Lower lobe of right lung (tissue), 2 donors: Measurements from ENCODE around the gene KDM4B. TPM values are rescaled to one million over a fixed set of nuclear protein-coding genes. Genes with fewer than 3 reads are reported as not detected.

Experiments
- ATAC-seq, 2 donors: fragments of 200-7000 bp; cut with Tn5 transposase; one replicate each; pipeline ENCODE4 v1.9.1; 2020 to 2022; ENCODE audit warnings: mild to moderate bottlenecking in 2 of 2, moderate library complexity in 2 of 2
- DNase-seq: peaks from one replicate; pipeline ENCODE4 v3.0.0-alpha.2; 2020
- H3K27ac ChIP-seq: fragments of 200-600 bp; one replicate; pipeline ENCODE4 v1.8.0; 2022
- H3K27me3 ChIP-seq: fragments of 200-600 bp; one replicate; pipeline ENCODE4 v1.8.0; 2022; ENCODE audit warnings: low read depth
- H3K36me3 ChIP-seq: fragments of 200-600 bp; one replicate; pipeline ENCODE4 v1.8.0; 2022; ENCODE audit warnings: mild to moderate bottlenecking
- H3K4me1 ChIP-seq: fragments of 200-600 bp; one replicate; pipeline ENCODE4 v1.8.0; 2022
- H3K4me3 ChIP-seq: fragments of 200-600 bp; one replicate; pipeline ENCODE4 v1.8.0; 2022; ENCODE audit warnings: mild to moderate bottlenecking
- H3K9me3 ChIP-seq: fragments of 200-600 bp; one replicate; pipeline ENCODE4 v1.8.0; 2022
- intact Hi-C: fragments of 100-400 bp; cut with DNase I; formaldehyde crosslinking; loops from one replicate; pipeline ENCODE4 v1.11.0; 2022
- total RNA-seq: library from RNA; stranded (reverse); fragmentation: NEBNext Ultra II Directional; extraction: Animal tissue kit (Norgen Biotek cat#: 25700); gene quantifications from one replicate; pipeline ENCODE4 v1.2.1, GENCODE V29; 2021
- TF ChIP-seq, protein P1 (sequence below): fragments of 200-600 bp; IDR thresholded peaks from one replicate; pipeline ENCODE4 v1.8.0; 2022; ENCODE audit warnings: antibody characterized with exemption, mild to moderate bottlenecking
- donor health status: DM: no; HTN: yes; CAD: no; lungs with severe emphysema.

The KDM4B gene
- total RNA-seq, 1 donor from 2014 or later = 40.3 TPM

DNA sequence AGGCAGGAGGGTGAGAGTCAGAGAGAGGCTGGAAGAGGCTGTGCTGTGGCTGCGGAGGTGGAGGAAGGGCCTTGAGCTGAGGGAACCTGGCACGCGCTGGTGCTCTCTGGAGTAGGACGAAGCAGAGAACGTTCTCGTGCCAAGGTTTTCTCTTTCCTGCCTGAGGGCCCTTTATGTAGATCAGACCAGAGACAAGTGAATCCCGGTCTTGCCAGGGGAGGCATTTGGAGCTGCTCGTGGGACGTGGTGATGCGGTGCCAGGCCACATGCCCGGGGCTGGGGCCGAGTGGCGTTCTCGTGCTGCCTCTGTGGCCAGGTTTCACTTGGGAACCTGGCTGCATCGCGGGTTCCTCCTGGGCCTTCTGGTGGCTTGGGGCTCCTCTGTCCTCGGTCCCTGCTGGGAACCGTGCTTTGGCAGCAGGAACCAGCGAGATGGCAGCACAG, 54.2 kb downstream of the KDM4B start:
- DNase-seq (no peak), ATAC-seq (no peak)
- Histone ChIP-seq H3K27ac (no peak overlapping the region), H3K36me3 (peaks cover 17% of the 10 kb centered on the region), H3K4me3 (no peak overlapping the region), H3K4me1 (no peaks in the 10 kb centered on the region), H3K27me3 (no peaks in the 10 kb centered on the region), H3K9me3 (no peaks in the 10 kb centered on the region)
- intact Hi-C loops = no loop called here
- TF ChIP-seq, protein P1, sequence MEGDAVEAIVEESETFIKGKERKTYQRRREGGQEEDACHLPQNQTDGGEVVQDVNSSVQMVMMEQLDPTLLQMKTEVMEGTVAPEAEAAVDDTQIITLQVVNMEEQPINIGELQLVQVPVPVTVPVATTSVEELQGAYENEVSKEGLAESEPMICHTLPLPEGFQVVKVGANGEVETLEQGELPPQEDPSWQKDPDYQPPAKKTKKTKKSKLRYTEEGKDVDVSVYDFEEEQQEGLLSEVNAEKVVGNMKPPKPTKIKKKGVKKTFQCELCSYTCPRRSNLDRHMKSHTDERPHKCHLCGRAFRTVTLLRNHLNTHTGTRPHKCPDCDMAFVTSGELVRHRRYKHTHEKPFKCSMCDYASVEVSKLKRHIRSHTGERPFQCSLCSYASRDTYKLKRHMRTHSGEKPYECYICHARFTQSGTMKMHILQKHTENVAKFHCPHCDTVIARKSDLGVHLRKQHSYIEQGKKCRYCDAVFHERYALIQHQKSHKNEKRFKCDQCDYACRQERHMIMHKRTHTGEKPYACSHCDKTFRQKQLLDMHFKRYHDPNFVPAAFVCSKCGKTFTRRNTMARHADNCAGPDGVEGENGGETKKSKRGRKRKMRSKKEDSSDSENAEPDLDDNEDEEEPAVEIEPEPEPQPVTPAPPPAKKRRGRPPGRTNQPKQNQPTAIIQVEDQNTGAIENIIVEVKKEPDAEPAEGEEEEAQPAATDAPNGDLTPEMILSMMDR = no peak

DNA sequence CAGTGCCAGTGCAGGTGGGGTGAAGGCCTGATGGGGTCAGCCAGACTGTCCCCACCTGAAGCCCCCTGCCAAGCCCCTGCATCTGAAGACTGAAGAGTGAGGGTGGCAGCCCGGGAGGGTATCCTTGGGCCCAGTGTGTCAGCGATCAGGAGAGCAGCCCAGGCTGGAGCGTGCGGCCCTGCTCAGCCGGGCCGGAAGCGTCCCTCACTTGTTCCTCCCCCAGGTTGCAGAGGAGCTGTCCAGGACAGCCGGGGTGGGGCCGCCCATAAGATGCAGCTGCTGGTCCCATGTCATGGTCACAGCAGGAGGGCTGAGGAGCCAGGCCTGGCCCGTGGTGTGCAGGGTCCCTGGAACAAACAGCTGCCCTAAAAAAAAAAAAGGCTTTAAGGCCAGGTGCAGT, 55.4 kb downstream of the KDM4B start:
- H3K36me3 ChIP-seq = peaks cover 11% of the 10 kb centered on the region
- TF ChIP-seq, protein P1 = no peak
- no peaks in the 10 kb centered on the region for H3K4me1 ChIP-seq
- intact Hi-C loops = no loop called here
- no peak overlapping the region for H3K4me3 ChIP-seq
- no peaks in the 10 kb centered on the region for H3K27me3 ChIP-seq
- H3K27ac ChIP-seq = no peak overlapping the region
- no peak for ATAC-seq
- no peaks in the 10 kb centered on the region for H3K9me3 ChIP-seq
- DNase-seq = no peak

DNA sequence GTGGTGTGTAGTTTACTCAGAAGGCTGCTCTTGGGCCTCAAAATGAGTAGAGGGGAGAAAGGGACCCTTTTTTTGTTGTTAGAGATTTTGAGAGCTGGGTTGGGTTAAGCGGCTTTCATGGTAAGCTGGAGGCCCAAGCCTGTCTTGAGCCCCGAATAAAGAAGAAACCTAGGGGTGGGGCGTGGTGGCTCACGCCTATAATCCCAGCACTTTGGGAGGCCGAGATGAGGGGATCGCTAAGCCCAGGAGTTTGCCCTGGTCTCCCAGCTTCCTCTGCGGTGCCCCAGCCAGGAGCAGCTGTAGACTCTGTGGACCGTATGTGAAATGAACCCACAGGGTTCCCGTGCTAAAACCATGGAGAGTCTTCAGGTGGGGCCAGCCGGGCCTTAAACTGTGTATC, 56.1 kb downstream of the KDM4B start:
- Histone ChIP-seq H3K27ac (no peak overlapping the region), H3K27me3 (no peaks in the 10 kb centered on the region), H3K9me3 (no peaks in the 10 kb centered on the region), H3K36me3 (peaks cover 11% of the 10 kb centered on the region), H3K4me1 (no peaks in the 10 kb centered on the region), H3K4me3 (no peak overlapping the region)
- DNase-seq (no peak), ATAC-seq (no peak)
- intact Hi-C loops = no loop called here
- TF ChIP-seq, protein P1 = no peak

DNA sequence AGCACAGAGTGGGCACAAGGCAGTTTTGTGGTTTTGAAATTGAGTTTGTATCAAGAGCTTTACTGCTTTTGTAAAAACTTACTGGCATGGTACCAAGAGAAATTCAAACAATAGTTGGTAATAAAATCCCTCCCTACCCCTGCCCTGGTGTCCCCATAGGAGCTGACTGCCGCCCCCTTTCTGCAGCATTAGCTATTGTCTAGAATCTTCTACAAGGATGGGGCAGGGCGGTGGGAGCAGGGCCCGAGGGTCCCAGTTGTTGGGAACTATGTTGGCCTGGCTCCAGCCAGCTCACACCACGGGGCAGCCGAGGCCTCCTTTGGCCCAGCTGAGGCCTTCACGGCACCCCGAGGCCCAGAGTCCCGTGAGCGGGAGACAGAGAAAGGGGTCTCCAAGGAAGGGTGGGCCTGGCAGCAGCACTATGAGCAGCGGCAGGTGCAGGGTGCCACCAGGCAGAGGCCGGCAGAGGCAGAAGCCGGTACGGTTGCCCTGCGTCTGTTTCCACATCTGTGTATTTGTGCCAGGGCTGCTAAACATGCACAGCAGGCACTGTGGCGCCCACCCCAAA, 57.9 kb downstream of the KDM4B start:
- DNase-seq (no peak), ATAC-seq (no peak)
- intact Hi-C loops = no loop called here
- no peak overlapping the region for H3K27ac ChIP-seq
- TF ChIP-seq, protein P1 = no peak
- H3K4me1 ChIP-seq = peaks cover 7% of the 10 kb centered on the region
- H3K27me3 ChIP-seq = no peaks in the 10 kb centered on the region
- peaks cover 6% of the 10 kb centered on the region for H3K36me3 ChIP-seq
- H3K4me3 ChIP-seq = no peak overlapping the region
- no peaks in the 10 kb centered on the region for H3K9me3 ChIP-seq

DNA sequence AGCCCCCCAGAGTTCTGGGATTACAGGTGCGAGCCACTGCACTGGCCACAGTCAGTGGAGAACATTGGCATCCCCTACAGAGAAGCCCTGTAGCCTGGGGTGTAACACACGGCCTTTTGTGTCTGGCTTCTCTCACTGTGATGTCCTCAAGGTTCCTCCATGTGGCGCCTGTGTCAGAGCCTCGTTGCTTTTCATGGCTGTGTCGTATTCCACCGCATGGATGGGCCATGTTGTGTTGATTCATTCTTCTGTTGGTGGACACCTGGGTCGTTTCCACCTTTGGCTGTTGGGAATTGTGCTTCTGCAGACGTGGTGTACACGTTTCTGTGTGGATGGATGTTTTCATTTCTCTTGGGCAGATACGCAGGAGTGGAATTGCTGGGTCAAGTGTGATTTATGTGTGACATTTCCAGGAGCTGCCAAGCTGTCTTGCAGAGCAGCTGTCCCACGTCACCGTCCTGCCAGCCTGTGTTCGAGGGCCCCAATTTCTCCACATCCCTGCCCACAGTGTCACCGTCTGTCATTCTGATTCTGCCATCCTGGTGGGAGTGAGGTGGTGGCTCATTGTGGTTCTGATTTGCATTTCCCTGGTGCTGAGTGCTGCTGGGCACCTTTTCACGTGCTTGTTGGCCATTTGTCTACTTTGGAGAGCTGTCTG, 59.4 kb downstream of the KDM4B start:
- no peak for ATAC-seq
- Histone ChIP-seq H3K4me1 (peaks cover 7% of the 10 kb centered on the region), H3K27me3 (no peaks in the 10 kb centered on the region), H3K9me3 (no peaks in the 10 kb centered on the region), H3K27ac (no peak overlapping the region), H3K4me3 (no peak overlapping the region), H3K36me3 (peaks cover 8% of the 10 kb centered on the region)
- intact Hi-C loops = no loop called here
- TF ChIP-seq, protein P1 = no peak
- no peak for DNase-seq
